GM21528 (cell line): ENCODE results near the gene CTNNBL1.

ENCODE experiments used
- ATAC-seq: cut with Tn5 transposase; IDR thresholded peaks from one replicate; pipeline ENCODE4 v1.9.1; 2021; ENCODE audit warnings: mild to moderate bottlenecking, moderate library complexity; ENCODE audit not compliant: unreplicated experiment, low FRiP score

CTNNBL1 gene

GRCh38 chr20:37872161-37872560, 178.3 kb downstream of the CTNNBL1 start:
- ATAC-seq: no peak

GRCh38 chr20:37873884-37874283, 180.1 kb downstream of the CTNNBL1 start:
- no peak for ATAC-seq

GRCh38 chr20:37875460-37876175, 181.8 kb downstream of the CTNNBL1 start:
- ATAC-seq: no peak

- no peak for ATAC-seq
Measured at GRCh38 chr20:37876863-37877262, 183.0 kb downstream of the CTNNBL1 start.

- ATAC-seq: no peak
Measured at GRCh38 chr20:37877832-37878772, 184.3 kb downstream of the CTNNBL1 start.

GRCh38 chr20:37878835-37879599, 185.2 kb downstream of the CTNNBL1 start:
- ATAC-seq: no peak

GRCh38 chr20:37879843-37880242, 186.0 kb downstream of the CTNNBL1 start:
- no peak for ATAC-seq

GRCh38 chr20:37880726-37881591, 187.1 kb downstream of the CTNNBL1 start:
- no peak for ATAC-seq

- ATAC-seq: no peak
Measured at GRCh38 chr20:37881601-37882343, 187.9 kb downstream of the CTNNBL1 start.

- no peak for ATAC-seq
Measured at GRCh38 chr20:37882961-37883712, 189.3 kb downstream of the CTNNBL1 start.

GRCh38 chr20:37885042-37885441, 191.2 kb downstream of the CTNNBL1 start:
- ATAC-seq: no peak

- no peak for ATAC-seq
Measured at GRCh38 chr20:37885593-37886503, 192.0 kb downstream of the CTNNBL1 start.

- ATAC-seq: no peak
Measured at GRCh38 chr20:37886851-37887297, 193.0 kb downstream of the CTNNBL1 start.

- ATAC-seq: no peak
Measured at GRCh38 chr20:37888641-37889040, 194.8 kb downstream of the CTNNBL1 start.

GRCh38 chr20:37890108-37890507, 196.3 kb downstream of the CTNNBL1 start:
- no peak for ATAC-seq

- no peak for ATAC-seq
Measured at GRCh38 chr20:37890643-37891042, 196.8 kb downstream of the CTNNBL1 start.

GRCh38 chr20:37892001-37892400, 198.2 kb downstream of the CTNNBL1 start:
- no peak for ATAC-seq
